AG10803 (cell line): ENCODE results near the gene FABP2.
"Not testable (repeated sequence)": the region's sequence is repeated elsewhere in the genome, so short reads cannot be mapped to it uniquely, and the experiment has no call there.

Source experiments
- DNase-seq: peaks from one replicate; pipeline ENCODE4 v3.0.0; 2010; ENCODE audit warnings: low read depth
- H3K4me3 ChIP-seq: 2 replicates; pipeline ENCODE4 v1.5.1; 2011; ENCODE audit warnings: mild to moderate bottlenecking, low read length, control low read depth
- TF ChIP-seq, protein P1 (sequence below): conservative IDR thresholded peaks from 2 replicates; pipeline ENCODE4 v1.5.1; 2011; ENCODE audit warnings: mild to moderate bottlenecking, low read length, control low read depth, inconsistent platforms

Gene FABP2

DNA sequence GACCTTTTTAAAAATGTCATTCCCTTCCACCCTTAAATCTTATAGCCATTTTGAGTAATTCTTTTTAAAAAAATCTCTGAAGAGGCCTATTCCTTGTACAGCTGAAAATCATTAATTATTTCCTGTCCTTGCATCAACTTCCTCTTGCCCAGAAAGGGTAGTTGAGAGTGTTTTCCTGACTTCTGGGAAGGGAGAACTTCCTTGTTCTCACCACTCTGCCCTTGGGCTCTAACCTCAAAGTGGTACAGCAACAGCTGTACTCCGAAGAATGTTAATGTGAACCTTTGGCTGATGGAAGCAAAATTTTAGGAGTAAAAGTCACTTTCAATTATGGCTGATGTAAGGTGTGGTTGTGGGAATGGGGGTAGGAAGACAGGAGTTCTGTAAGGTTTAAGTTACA lies 15.1 kb upstream of the FABP2 start:
- peak; percentile 18 for DNase-seq
- TF ChIP-seq, protein P1, sequence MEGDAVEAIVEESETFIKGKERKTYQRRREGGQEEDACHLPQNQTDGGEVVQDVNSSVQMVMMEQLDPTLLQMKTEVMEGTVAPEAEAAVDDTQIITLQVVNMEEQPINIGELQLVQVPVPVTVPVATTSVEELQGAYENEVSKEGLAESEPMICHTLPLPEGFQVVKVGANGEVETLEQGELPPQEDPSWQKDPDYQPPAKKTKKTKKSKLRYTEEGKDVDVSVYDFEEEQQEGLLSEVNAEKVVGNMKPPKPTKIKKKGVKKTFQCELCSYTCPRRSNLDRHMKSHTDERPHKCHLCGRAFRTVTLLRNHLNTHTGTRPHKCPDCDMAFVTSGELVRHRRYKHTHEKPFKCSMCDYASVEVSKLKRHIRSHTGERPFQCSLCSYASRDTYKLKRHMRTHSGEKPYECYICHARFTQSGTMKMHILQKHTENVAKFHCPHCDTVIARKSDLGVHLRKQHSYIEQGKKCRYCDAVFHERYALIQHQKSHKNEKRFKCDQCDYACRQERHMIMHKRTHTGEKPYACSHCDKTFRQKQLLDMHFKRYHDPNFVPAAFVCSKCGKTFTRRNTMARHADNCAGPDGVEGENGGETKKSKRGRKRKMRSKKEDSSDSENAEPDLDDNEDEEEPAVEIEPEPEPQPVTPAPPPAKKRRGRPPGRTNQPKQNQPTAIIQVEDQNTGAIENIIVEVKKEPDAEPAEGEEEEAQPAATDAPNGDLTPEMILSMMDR, result no peak
- H3K4me3 ChIP-seq, result no peak overlapping the region

DNA sequence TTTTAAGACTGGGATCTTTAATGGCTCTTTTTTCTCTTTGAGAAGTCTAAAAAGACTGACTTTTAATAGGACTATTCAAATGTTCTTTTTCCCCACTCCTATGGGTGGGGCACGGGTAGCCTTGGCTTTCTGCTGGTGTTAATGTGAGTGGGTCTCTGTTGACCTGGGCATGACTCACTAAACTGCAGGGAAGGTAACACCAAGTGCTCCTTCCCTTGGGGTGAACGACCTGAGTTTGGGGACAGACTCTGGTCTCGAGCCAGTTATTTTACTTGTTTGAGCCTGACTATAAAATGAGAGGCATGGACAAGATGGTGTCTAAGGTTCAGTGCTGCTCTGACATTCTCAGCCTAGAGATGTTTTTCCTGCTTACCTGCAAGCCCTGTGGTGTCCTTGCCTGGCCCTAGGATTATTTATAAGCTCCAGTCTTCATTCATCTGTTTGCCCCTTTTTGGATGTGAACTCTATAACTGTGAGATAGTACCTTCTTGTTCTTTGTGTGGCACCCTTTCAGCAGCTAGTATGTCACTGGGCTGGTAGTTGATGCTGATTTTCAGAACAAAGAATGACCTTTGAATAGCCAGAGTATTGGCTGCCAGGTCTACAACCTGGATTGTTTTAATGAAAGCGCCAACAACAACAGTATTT lies 14.5 kb upstream of the FABP2 start:
- not testable (repeated sequence) for H3K4me3 ChIP-seq, DNase-seq

DNA sequence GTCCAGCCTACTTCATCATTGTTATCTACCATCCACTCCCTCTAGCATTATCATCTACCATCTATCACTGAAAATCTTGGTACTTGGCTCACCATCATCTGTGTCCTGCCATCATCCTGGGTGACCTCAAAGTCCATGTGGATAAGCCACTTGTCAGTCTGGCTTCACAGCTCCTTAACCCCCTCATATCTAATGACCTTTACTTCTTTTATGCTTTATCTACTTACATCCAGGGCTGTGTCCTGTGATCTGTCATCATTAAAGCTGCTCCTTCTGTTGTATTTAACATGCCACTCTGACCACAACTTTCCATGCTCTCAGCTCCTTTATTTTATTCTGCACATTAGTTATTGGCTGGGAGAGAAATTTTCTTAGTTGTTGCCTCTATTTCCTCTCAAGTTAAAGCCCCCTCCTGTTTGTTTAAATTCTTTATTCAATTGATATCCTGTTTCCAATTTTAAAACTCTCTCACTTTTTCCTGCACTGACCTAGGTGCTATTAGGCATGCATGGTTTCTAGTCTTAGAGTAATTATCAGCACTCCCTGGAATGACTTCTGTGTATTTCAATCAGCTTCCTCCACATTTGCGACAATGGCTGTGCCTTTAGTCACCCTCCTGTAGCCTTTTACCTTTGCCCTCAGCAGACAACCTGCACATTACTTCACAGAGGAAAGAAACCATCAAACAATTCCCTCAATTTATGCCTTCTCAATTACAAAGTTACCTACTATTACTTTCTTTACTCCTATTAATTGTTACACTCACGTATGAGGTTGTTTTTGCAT lies 8.1 kb upstream of the FABP2 start:
- TF ChIP-seq, protein P1, result no peak
- no peak overlapping the region for H3K4me3 ChIP-seq
- no peak for DNase-seq

DNA sequence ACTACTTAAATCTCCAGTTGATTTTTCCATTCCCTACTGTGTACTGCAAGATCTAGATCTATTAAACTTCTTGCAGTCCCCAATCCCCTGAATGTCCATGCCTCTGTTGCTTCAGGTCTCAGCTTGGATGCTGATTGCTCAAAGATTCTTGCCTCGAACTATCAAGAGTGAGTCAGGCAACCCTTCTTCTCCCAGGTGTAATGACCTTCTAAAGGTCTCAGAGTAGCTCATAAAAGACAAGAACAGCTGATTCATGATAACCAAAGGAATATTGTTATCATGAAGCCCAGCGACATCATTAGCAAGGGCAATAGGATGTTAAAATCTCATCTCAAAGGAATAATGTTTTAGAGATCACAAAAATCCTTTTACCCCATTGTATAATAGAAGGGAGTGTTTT lies 6.8 kb upstream of the FABP2 start:
- TF ChIP-seq, protein P1, result no peak
- no peak overlapping the region for H3K4me3 ChIP-seq
- DNase-seq, result no peak

DNA sequence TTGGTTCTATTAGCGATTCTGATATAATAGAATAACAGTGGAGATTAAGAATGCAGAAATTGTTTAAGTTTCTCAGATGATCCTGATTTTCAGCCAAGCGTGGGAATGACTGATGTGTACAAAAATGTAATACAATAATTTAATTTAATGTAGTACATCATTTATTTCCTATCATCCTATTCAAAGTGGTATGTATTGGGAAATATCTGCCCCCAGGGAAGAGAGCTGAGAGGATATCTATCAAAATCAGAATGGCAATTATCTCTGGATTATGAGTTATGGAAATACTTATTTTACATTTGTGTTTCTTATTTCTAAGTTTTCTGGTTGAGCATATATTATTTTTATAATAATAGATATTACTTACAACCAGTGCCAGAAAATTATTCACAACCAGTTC lies 3.9 kb downstream of the FABP2 start:
- DNase-seq, result no peak
- TF ChIP-seq, protein P1, result no peak
- no peak overlapping the region for H3K4me3 ChIP-seq

DNA sequence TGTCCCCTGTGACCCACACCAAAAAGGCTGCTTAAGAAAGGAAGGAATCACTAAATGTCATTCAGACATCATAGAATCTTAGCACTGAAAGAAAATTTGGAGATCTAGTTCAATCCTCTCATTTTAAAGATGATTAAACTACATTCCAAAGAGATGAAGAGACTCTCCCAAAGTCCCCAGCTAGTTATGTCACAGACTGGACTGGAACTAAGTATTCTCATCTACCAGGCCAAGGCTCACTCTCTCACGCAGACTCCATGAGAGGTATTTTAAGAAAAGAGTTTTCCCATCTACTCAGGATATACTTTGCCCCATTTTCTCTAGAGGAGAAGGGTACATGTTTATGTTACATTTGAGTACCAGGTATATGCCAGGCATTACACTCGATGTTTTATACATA lies 6.9 kb downstream of the FABP2 start:
- TF ChIP-seq, protein P1, result no peak
- H3K4me3 ChIP-seq, result no peak overlapping the region
- peak; percentile 10 for DNase-seq

DNA sequence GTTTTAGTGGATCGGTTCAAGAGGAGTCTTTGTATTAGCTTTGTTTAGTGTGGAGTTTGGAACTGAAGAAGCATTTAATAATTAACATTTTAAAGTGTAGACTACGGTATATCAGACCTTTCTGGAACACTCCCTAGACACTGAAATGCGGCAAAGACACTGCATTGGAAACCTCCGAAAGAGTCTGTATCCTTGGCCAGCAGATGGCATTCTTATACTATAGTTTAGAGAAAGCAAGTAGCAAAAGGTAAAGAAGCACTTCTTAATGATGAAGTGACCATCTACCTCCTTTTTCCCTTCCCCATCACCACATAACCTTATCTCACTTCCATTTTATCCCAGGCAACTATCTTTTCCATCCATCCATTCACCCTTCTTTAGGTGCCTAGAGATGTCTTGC lies 7.6 kb downstream of the FABP2 start:
- peak; percentile 45 for DNase-seq
- no peak overlapping the region for H3K4me3 ChIP-seq
- TF ChIP-seq, protein P1, result peak; percentile 65
